Measurements from ENCODE around the gene CD4. TPM values are rescaled to one million over a fixed set of nuclear protein-coding genes. Genes with fewer than 3 reads are reported as not detected.

Gene CD4
- total RNA-seq = 3.1 and 7.5 TPM in 2 replicates

GRCh38 chr12:6788972-6789924 is at the start of gene CD4:
Gene CD4, plus strand, starts transcription at chr12:6789528. Its CDS starts 10,611 bp downstream, at chr12:6800139.

DNA sequence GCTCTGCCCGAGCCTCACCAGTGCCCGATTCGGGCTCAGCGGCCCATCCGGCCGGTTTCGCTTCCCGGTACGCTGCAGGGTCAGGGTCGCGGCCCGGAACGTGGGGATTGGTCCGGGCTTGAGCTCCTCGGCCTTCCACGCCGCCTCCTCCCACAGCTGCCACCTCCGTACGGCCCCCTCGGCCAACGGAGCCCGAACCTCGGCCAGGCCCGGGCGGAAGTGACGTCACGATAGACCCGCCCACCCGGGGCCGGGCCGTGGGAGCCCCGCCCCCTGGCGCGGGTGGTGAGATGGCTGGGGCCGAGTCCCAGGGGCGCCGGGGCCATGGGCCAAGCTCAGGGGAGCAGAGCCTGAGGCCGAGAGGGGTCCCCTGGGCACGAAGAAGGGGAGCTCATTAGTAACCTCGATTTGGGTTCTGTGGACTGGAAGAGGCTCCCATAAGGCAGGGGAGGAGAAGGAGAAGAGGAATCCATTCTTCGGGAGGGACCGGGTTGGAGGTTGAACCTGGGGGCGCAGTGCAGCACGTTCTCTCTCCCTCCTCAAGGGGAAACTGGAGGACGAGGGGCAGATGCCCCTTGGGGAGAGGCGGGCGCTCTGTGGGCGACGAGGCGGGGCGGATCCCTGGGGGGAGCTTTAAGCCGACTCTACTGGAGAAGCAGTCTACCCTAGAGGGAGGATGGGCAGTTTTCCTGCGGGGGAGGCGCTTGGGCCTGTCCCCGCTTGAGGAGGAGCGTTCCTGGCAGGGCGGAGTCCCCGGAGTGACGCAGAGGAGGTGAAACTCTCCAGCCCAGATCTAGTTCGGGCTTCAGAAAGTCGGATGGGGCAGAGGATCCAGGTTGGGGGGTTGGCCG is 36.2 kb upstream of the CD4 start, which contains the start of gene MLF2:
Gene MLF2, minus strand, starts transcription at position 221 of the 851 bp plus-strand sequence. CDS start 807 bp downstream, outside the sequence.

GRCh38 chr12:6765634-6766581 is 23.4 kb upstream of the CD4 start, which contains the start of gene PTMS:
Gene PTMS, plus strand, starts transcription at chr12:6766363. Its CDS starts 343 bp downstream, at chr12:6766706.

DNA sequence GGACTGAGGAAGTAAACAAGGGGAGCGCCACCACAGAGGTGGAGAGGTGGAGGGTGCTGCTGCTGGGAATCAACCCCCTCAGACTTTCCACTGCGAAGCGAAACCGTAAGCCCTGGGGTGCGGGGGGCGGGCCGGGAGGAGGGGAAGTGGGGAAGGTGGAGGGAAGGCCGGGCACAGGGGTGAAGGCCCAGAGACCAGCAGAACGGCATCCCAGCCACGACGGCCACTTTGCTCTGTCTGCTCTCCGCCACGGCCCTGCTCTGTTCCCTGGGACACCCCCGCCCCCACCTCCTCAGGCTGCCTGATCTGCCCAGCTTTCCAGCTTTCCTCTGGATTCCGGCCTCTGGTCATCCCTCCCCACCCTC is 17.0 kb upstream of the CD4 start, which contains the start of gene LAG3:
Gene LAG3, plus strand, starts transcription at position 190 of the 365 bp plus-strand sequence. CDS start 333 bp downstream, outside the sequence.

DNA sequence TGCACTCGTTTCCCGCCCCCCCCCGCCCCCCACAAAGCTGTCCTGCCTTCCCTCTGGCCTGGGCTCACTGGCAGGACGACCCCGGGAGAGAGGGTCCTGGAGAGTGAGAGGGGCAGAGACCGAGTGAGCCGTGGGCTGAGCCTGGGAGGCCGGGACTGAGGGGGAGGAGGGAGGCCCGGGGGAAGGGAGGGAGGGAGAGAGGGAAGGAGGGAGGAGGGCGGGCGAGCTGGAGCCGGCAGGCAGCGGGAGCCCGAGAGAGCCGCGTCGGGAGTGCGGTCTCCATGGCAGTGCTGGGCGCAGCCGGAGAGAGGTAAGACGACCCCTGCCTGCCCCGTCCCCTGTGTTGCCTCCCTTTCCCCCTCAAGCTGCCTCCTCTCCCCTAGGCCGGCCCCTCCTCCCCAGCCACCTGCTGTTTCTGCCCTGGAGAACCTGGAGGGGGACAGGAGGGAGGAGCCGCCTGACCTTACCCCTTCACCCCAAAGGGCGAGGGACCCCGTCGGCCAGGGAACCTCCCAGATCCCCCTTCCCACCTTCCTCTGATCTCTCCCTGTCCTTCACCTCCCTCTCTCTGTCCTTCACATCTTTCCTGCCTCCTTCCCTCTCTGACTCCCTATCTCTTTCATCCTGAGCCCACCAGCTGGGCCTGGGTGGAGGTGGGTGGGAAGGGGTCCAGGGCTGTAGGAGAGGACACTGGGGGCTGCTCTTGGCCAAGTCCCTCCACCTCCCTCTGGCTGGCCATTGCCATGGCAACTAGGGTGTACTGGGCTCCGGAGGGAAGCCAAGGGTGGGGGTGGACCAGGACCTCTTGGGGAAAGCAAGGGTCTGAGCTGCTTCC is 32.5 kb downstream of the CD4 start, which contains the start of gene GPR162:
Gene GPR162, plus strand, starts transcription at position 231 of the 835 bp plus-strand sequence. CDS start 2,078 bp downstream, outside the sequence.

GRCh38 chr12:6827982-6828780 is 38.9 kb downstream of the CD4 start, which contains the start of gene P3H3:
Gene P3H3, plus strand, starts transcription at chr12:6828407. Its CDS starts 34 bp downstream, at chr12:6828441.

GRCh38 chr12:6840761-6841515 is 51.6 kb downstream of the CD4 start, which contains the start of gene GNB3:
Gene GNB3, plus strand, starts transcription at chr12:6840925. Its CDS starts 363 bp downstream, at chr12:6841288.

DNA sequence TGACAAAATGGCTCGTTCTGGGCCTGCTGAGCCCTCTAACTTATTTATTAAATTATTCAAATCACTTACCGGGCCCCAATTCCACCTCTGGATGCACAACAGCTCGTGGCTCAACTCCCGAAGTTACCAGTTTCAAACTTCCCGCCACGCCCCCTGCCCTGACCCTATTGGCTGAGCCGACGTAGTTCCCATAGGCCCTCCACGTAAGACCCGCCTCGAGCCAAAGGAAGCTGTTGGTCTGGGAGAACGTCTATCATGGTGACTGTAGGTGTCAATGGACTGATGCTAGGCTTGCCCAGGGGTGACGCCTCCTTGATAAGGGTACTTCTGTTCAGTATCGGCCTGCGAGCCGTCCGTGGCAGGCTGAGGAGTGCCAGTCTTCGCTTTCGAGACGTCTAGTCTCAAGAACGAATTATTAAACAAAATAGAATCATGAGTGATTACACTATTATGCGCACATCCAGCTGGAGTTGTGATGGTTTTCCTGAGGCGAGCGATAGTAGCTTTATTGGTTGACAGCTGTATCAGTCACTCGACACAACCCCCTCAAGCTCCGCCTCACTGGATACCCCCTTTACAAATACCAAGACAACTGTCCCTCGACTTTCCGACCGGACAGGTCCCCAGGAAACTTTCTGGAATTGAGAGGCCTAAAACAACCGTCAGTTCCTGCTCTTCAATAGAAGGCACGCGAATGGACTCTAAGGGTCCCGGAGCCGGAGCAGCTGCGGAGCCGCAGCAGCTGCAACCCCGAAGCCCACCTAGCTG is 62.0 kb downstream of the CD4 start, which contains the start of gene CDCA3:
Gene CDCA3, minus strand, starts transcription at position 134 of the 768 bp plus-strand sequence. CDS start 334 bp downstream, outside the sequence.

DNA sequence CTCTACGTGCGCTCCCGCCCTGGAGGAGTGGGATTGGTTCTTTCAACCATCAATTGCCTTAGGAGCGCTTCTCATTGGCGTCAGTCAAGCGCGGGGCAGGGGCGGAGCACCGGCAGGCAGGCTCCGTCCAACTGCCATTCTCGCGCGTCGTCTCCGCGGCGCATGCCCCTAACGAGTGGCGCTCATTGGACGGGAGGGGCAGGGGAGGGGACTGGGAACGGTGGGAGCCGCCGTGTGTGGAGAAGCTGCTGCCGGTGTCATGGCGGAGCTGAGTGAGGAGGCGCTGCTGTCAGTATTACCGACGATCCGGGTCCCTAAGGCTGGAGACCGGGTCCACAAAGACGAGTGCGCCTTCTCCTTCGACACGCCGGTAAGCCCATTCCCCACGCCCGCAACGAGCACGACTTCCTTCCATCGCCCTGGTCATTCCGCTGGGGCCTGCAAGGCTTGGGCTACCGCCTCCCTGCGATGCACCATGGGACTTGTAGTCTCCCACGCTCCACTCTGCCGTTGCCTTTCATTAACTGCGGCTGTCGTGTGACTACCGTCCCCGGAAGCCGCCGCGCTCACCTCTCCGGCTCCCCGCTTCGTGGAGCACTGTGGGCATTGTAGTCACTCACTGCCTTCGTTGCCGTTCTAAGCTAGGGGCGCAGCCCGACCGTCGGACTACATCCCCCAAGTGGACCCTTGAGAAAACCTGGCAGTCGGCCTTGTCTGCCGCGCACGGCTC is 62.8 kb downstream of the CD4 start, which contains the start of gene USP5:
Gene USP5, plus strand, starts transcription at position 230 of the 730 bp plus-strand sequence. Its CDS starts 30 bp downstream, at position 260.

GRCh38 chr12:6867413-6868210 is 78.3 kb downstream of the CD4 start, which contains the start of gene TPI1:
Gene TPI1, plus strand, starts transcription at chr12:6867531. Its CDS starts 36 bp downstream, at chr12:6867567.

Other genes starting within 250 kb of the CD4 start
- gene IFFO1, start 233.5 kb upstream of the CD4 start, total RNA-seq = 30.0 and 44.3 TPM in 2 replicates
- gene NOP2, start 221.2 kb upstream of the CD4 start, total RNA-seq = 12.3 and 19.0 TPM in 2 replicates
- gene CHD4, start 182.1 kb upstream of the CD4 start, total RNA-seq = 228 and 268 TPM in 2 replicates
- not detected in 2 replicates for gene LPAR5, start 153.6 kb upstream of the CD4 start, total RNA-seq
- 0.13 and 0.25 TPM in 2 replicates for gene ACRBP, start 142.1 kb upstream of the CD4 start, total RNA-seq
- 26.0 and 41.9 TPM in 2 replicates for gene ING4, start 126.4 kb upstream of the CD4 start, total RNA-seq
- gene ZNF384, start 100.2 kb upstream of the CD4 start, total RNA-seq = 9.2 and 10.6 TPM in 2 replicates
- 0.13 TPM in 1 of 2 replicates, not detected in the other for gene PIANP, start 88.7 kb upstream of the CD4 start, total RNA-seq
- gene COPS7A, start 65.5 kb upstream of the CD4 start, total RNA-seq = 143 and 164 TPM in 2 replicates
- gene MLF2, start 36.4 kb upstream of the CD4 start, total RNA-seq = 119 TPM in 2 replicates
- 58.0 and 85.9 TPM in 2 replicates for gene PTMS, start 23.2 kb upstream of the CD4 start, total RNA-seq
- gene LAG3, start 17.0 kb upstream of the CD4 start, total RNA-seq = under 0.01 and 0.12 TPM in 2 replicates
- gene GPR162, start 32.3 kb downstream of the CD4 start, total RNA-seq = 5.7 and 7.9 TPM in 2 replicates
- 90.6 and 104 TPM in 2 replicates for gene P3H3, start 38.9 kb downstream of the CD4 start, total RNA-seq
- 1.6 and 1.8 TPM in 2 replicates for gene GNB3, start 51.4 kb downstream of the CD4 start, total RNA-seq
- 9.5 and 19.2 TPM in 2 replicates for gene CDCA3, start 61.8 kb downstream of the CD4 start, total RNA-seq
- gene USP5, start 62.6 kb downstream of the CD4 start, total RNA-seq = 98.9 and 128 TPM in 2 replicates
- 769 and 1,187 TPM in 2 replicates for gene TPI1, start 78.0 kb downstream of the CD4 start, total RNA-seq
- gene SPSB2, start 83.8 kb downstream of the CD4 start, total RNA-seq = 9.6 and 10.5 TPM in 2 replicates
- gene LRRC23, start 115.3 kb downstream of the CD4 start, total RNA-seq = 12.4 and 12.7 TPM in 2 replicates
- gene ENO2, start 125.1 kb downstream of the CD4 start, total RNA-seq = 16.2 and 19.3 TPM in 2 replicates
- gene ATN1, start 138.4 kb downstream of the CD4 start, total RNA-seq = 6.7 and 23.0 TPM in 2 replicates
- not detected in 2 replicates for gene RNU7-1, start 154.3 kb downstream of the CD4 start, total RNA-seq
- gene C12orf57, start 154.5 kb downstream of the CD4 start, total RNA-seq = 114 and 150 TPM in 2 replicates
- gene PTPN6, start 161.8 kb downstream of the CD4 start, total RNA-seq = not detected in 2 replicates
- gene PHB2, start 181.1 kb downstream of the CD4 start, total RNA-seq = 103 and 125 TPM in 2 replicates
- gene EMG1, start 181.4 kb downstream of the CD4 start, total RNA-seq = 26.3 and 35.9 TPM in 2 replicates
- 7.3 and 13.2 TPM in 2 replicates for gene LPCAT3, start 228.9 kb downstream of the CD4 start, total RNA-seq

All from aortic smooth muscle cell (primary cell).